GM19395 (cell line): ENCODE results near the gene SCLT1.

ENCODE experiments used
- ATAC-seq: cut with Tn5 transposase; IDR thresholded peaks from one replicate; pipeline ENCODE4 v1.9.1; 2021; ENCODE audit warnings: mild to moderate bottlenecking, moderate library complexity; ENCODE audit not compliant: unreplicated experiment

Gene SCLT1

DNA sequence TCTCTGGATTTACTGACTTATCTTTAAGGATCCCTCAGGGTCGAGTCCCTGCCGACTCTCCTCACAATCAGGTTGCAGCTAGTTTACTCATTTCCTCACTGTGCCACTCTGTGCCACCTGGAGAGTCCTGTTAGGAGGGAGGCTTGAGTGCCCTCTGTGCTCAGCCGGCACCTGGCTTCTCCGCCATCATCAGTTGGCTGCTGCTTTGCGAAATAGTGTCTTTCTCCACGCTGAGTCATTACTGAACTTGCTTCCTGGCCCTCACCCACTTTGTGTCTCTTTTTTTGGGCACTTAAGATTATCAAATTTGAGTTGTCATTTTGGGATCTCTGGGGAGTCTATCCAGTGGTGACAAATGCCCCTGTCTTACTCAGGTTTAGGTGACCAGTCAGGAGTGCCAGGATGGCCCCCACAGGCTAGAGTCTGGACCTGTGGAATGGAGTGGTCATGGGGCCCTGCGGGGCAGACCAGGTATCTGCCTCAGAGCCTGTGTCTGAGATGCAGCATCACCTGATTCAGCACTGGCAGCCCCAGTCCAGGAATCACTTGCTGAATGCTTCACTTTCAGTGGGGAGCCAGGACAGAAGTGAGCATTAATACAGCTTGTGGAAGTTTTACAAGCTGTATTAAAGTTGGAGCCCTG, 246.1 kb downstream of the SCLT1 start:
- ATAC-seq = no peak

GRCh38 chr4:128846063-128846462, 247.3 kb downstream of the SCLT1 start:
- no peak for ATAC-seq

GRCh38 chr4:128844931-128845330, 248.4 kb downstream of the SCLT1 start:
- no peak for ATAC-seq

DNA sequence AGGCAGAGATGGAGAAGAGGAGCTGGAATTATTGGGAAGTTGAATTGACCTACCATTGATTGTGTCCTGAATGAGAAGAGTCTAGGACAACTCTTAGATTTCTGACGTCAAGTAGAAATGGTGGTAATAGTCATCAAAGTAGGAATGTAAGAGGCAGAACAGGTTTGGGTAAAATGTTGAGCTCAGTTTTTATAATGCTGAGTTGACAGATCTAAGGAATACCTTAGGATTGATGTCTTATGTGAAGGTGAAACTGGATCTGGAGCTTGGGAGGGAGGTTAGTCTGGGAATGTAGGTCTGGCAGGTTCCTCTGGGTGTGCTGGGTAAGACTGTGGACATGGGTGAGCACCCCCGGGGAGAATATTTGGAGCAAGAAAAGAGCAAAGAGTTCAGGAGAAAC, 251.9 kb downstream of the SCLT1 start:
- ATAC-seq = no peak

DNA sequence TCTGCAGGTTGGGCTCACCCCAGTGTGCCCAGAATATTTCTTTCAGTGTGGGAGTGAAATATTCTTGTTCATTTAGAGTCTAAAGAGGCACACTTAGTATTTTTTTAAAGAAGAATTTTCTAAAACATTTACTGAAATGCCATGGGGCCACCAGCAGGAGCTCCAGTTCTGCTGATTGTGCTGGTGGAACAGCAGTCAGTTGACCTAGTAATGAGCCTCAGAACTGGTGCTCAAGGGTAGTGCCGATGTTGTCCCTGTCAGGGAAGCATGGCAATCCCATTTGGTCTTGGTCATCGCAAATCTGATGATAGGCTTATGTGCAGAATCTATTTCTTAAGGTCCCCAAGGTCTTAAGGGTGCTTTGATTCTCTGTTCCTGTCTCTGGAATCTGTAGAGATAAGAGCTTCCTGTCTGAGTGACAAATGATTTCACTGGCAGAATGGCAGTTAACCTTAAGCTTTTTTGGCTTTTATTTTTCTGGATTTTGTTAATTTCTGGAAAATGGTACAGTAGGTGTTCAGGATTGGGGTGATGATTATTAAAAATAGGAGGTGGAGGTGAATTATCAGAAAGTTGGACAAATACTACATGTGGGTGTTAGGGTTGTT, 252.5 kb downstream of the SCLT1 start:
- no peak for ATAC-seq

GRCh38 chr4:128837679-128838078, 255.7 kb downstream of the SCLT1 start:
- no peak for ATAC-seq

DNA sequence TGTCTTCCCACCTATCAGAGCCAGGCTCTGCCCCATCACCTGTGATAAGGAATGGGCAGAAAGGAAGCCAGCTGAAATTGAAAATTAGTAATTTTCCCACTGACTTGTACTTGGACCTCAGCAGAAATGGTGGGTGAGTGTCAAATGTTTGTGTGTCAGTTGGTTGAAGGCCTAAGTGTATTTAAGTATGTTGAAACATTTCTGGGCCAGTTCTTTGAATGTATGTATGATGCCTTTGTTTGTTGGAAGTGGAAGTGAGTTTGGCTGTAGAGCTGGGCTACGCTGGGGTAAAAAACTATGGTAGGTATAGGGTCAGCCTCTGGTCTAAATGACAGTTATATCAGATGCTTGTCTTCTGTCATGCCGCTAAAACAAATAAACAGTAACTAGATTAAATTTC, 256.1 kb downstream of the SCLT1 start:
- ATAC-seq = no peak

- no peak for ATAC-seq
Observed at GRCh38 chr4:128835498-128836222, 257.7 kb downstream of the SCLT1 start.
